Lower lobe of right lung (tissue), 2 donors: ENCODE data around the gene CCL3. TPM values are rescaled to one million over a fixed set of nuclear protein-coding genes. Genes with fewer than 3 reads are reported as not detected.
"Not testable (repeated sequence)": the region's sequence is repeated elsewhere in the genome, so short reads cannot be mapped to it uniquely, and the experiment has no call there.

ENCODE experiments used
- ATAC-seq, 2 donors: fragments of 200-7000 bp; cut with Tn5 transposase; one replicate each; pipeline ENCODE4 v1.9.1; 2020 to 2022; ENCODE audit warnings: mild to moderate bottlenecking in 2 of 2, moderate library complexity in 2 of 2
- DNase-seq: peaks from one replicate; pipeline ENCODE4 v3.0.0-alpha.2; 2020
- H3K27ac ChIP-seq: fragments of 200-600 bp; one replicate; pipeline ENCODE4 v1.8.0; 2022
- H3K27me3 ChIP-seq: fragments of 200-600 bp; one replicate; pipeline ENCODE4 v1.8.0; 2022; ENCODE audit warnings: low read depth
- H3K36me3 ChIP-seq: fragments of 200-600 bp; one replicate; pipeline ENCODE4 v1.8.0; 2022; ENCODE audit warnings: mild to moderate bottlenecking
- H3K4me1 ChIP-seq: fragments of 200-600 bp; one replicate; pipeline ENCODE4 v1.8.0; 2022
- H3K4me3 ChIP-seq: fragments of 200-600 bp; one replicate; pipeline ENCODE4 v1.8.0; 2022; ENCODE audit warnings: mild to moderate bottlenecking
- H3K9me3 ChIP-seq: fragments of 200-600 bp; one replicate; pipeline ENCODE4 v1.8.0; 2022
- intact Hi-C: fragments of 100-400 bp; cut with DNase I; formaldehyde crosslinking; loops from one replicate; pipeline ENCODE4 v1.11.0; 2022
- total RNA-seq: library from RNA; stranded (reverse); fragmentation: NEBNext Ultra II Directional; extraction: Animal tissue kit (Norgen Biotek cat#: 25700); gene quantifications from one replicate; pipeline ENCODE4 v1.2.1, GENCODE V29; 2021
- TF ChIP-seq, protein P1 (sequence below): fragments of 200-600 bp; IDR thresholded peaks from one replicate; pipeline ENCODE4 v1.8.0; 2022; ENCODE audit warnings: antibody characterized with exemption, mild to moderate bottlenecking
- donor health status: DM: no; HTN: yes; CAD: no; lungs with severe emphysema.

Gene CCL3
- total RNA-seq, 1 donor from 2014 or later, result 8.5 TPM

DNA sequence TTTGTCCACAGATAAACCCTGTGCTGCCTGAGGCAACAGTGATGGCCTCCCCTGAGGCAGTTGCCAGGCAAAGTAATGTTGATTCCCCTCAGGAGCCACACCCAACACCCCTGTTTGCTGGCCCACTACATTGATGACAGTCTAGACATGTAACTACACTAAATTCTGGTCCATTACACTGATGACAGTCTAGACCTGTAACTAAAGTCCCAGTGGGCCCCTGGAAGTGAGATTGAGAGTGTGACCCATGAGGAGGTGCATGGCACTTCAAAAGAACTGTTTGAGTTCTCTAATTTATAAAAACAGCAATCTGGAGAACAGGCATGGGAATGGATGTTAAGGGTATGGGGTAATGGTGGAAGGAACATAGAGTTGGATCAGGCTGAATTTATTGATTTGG lies 22.6 kb upstream of the CCL3 start:
- Histone ChIP-seq H3K27me3 (no peaks in the 10 kb centered on the region), H3K27ac (no peak overlapping the region), H3K4me1 (peaks cover 5% of the 10 kb centered on the region), H3K36me3 (no peaks in the 10 kb centered on the region), H3K4me3 (no peak overlapping the region), H3K9me3 (no peaks in the 10 kb centered on the region)
- TF ChIP-seq, protein P1, sequence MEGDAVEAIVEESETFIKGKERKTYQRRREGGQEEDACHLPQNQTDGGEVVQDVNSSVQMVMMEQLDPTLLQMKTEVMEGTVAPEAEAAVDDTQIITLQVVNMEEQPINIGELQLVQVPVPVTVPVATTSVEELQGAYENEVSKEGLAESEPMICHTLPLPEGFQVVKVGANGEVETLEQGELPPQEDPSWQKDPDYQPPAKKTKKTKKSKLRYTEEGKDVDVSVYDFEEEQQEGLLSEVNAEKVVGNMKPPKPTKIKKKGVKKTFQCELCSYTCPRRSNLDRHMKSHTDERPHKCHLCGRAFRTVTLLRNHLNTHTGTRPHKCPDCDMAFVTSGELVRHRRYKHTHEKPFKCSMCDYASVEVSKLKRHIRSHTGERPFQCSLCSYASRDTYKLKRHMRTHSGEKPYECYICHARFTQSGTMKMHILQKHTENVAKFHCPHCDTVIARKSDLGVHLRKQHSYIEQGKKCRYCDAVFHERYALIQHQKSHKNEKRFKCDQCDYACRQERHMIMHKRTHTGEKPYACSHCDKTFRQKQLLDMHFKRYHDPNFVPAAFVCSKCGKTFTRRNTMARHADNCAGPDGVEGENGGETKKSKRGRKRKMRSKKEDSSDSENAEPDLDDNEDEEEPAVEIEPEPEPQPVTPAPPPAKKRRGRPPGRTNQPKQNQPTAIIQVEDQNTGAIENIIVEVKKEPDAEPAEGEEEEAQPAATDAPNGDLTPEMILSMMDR, result no peak
- DNase-seq (no peak), ATAC-seq (no peak)
- intact Hi-C loops, result no loop called here

DNA sequence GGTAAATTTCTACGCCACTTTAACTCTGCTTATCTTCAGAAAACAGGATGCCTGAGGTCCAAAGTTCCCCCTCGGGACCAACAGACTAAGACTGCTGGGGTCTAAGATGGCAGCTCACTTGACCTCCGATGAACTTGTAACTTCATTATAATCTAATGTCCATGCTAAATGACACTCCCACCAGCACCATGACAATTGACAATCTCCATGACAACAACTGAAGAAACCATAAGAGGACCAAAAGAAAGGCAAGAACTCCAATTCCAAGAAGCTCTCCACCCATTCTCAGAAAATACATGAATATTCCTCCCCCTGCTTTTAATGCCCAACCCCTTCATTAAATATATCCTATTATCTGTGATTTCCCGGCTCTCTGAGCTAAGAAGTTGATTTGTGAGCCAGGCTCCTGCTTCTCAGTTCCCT lies 21.1 kb upstream of the CCL3 start:
- ATAC-seq (no peak), DNase-seq (no peak)
- intact Hi-C loops, result no loop called here
- H3K9me3 ChIP-seq, result no peaks in the 10 kb centered on the region
- H3K4me3 ChIP-seq, result no peak overlapping the region
- H3K27me3 ChIP-seq, result no peaks in the 10 kb centered on the region
- H3K27ac ChIP-seq, result no peak overlapping the region
- no peaks in the 10 kb centered on the region for H3K36me3 ChIP-seq
- peaks cover 10% of the 10 kb centered on the region for H3K4me1 ChIP-seq
- TF ChIP-seq, protein P1, result no peak

DNA sequence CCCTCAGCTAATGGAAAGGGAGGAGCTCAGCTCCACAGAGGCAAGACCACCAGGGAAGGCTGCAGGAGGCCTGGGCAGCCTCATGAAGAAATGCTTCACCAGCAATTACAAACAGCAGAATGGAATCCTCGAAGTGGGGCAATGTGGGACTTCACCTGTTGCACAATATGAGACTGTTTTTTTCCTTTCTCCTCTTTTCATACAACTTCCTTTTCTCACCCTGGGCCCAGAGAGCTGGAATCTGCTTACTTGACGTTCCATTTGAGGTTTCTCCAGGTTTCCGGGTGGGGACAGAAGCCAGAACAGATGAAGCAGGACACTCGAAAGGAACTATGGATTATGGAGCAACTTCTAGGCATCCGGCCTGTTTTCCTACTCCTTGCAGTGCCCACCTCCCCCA lies 18.3 kb upstream of the CCL3 start:
- DNase-seq, H3K9me3 ChIP-seq, intact Hi-C loops, ATAC-seq, H3K4me1 ChIP-seq, H3K4me3 ChIP-seq, H3K36me3 ChIP-seq, H3K27me3 ChIP-seq, H3K27ac ChIP-seq: not testable (repeated sequence)

DNA sequence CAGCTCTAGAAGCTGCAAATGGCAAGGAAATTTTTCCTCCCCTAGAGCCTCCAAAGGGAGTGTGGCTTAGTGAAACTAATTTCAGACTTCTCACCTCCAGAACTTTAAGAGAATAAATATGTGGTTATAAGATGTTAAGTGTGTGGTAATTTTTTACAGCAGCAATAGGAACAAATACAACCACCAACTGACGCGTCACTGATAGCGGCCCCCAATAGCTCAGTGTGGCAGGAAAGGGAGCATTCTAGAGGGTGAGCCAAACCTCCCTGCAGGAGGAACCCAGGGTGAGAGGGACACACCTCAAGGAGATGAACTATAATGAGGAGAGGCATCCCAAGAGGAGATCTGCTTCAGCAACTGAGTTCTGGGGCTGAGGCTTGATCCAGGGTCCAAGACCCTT lies 17.7 kb upstream of the CCL3 start:
- ATAC-seq, result peak in 1 of 2 donors; percentile 18
- no peak overlapping the region for H3K27ac ChIP-seq
- intact Hi-C loops, result no loop called here

DNA sequence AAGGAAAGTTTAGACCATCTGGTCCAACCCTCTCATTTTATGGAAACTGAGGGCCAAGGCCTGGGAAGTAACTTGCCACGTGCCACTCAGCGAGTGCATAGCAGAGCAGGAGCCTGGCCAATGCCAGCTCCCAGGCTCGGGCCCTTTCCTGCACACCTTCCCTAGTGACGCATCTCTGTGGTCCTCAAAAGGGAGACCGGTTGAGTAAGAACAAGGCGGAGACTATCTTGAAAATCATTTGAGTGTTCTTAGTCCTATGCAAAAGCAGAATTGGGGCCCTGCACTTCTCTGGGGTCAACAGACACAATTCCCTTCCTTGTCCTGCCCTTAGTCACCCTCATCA lies 16.5 kb upstream of the CCL3 start:
- ATAC-seq (no peak), DNase-seq (no peak)
- H3K4me1 ChIP-seq, result peaks cover 10% of the 10 kb centered on the region
- intact Hi-C loops, result no loop called here
- H3K27me3 ChIP-seq, result no peaks in the 10 kb centered on the region
- no peaks in the 10 kb centered on the region for H3K9me3 ChIP-seq
- H3K36me3 ChIP-seq, result no peaks in the 10 kb centered on the region
- TF ChIP-seq, protein P1, result no peak
- H3K4me3 ChIP-seq, result no peak overlapping the region
- no peak overlapping the region for H3K27ac ChIP-seq

More for the DNA sequence above, 17.7 kb upstream of the CCL3 start:
- H3K4me1 ChIP-seq, result peaks cover 10% of the 10 kb centered on the region
- TF ChIP-seq, protein P1, result no peak
- DNase-seq, result no peak
- H3K4me3 ChIP-seq, result no peak overlapping the region
- H3K27me3 ChIP-seq, result no peaks in the 10 kb centered on the region
- H3K9me3 ChIP-seq, result no peaks in the 10 kb centered on the region
- no peaks in the 10 kb centered on the region for H3K36me3 ChIP-seq

DNA sequence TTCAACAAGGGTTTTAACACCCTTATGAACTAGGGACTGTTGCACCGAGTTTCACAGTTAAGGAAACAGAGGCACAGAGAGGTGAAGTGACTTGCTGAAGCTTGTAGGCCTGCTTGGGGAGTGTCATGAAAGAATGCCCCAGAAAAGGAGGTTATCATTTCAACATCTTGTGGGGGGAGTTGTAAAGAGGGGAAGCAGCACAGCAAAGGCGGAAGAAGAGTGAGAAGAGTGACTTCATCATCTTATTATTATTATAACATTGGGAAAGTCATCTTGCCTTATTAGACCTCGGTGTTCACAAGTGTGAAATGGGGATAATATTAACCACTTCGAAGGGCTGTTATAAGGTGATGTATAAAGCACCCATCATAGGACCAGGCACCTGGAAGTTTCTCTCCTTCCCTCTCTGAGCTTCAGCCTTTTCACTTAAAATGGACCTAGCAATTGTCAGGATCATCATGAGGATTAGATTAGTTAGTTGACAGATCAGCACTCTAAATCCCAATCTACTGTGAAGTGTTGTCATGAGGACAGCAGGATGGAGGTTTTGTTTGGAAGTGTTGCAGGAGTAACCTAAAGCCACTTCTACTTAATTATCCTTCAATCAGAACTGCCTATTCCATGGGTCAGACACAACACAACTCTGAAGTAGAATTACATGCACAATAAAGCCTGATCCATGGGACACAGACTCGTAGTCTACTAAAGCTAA lies 16.0 kb upstream of the CCL3 start:
- TF ChIP-seq, protein P1, result no peak
- Histone ChIP-seq H3K27me3 (no peaks in the 10 kb centered on the region), H3K4me3 (no peak overlapping the region), H3K9me3 (no peaks in the 10 kb centered on the region), H3K27ac (no peak overlapping the region), H3K36me3 (no peaks in the 10 kb centered on the region), H3K4me1 (peaks cover 10% of the 10 kb centered on the region)
- intact Hi-C loops, result no loop called here
- DNase-seq (no peak), ATAC-seq (peak in 1 of 2 donors; percentile 6)
